ENCODE measurements around the gene PHLDB1. TPM values are rescaled to one million over a fixed set of nuclear protein-coding genes. Genes with fewer than 3 reads are reported as not detected.

Gene PHLDB1
- polyA plus RNA-seq, 1 donor (not counting 4 experiments of a cell fraction or from before 2014, with no cell fraction given), result 35.0 TPM

GRCh38 chr11:118639899-118640298 is 32.5 kb downstream of the PHLDB1 start:
- H3K9me3 ChIP-seq (ENCODE audit: control insufficient read depth, low read depth, low read length), result no peaks in the 10 kb centered on the region
- peaks cover 3% of the 10 kb centered on the region for H3K9me1 ChIP-seq (ENCODE audit: control insufficient read depth, extremely low read depth, insufficient read depth, low read length)
- H3K27me3 ChIP-seq (ENCODE audit: control insufficient read depth, extremely low read depth, insufficient read depth, low read length), result no peaks in the 10 kb centered on the region
- peaks cover 3% of the 10 kb centered on the region for H4K20me1 ChIP-seq (ENCODE audit: control insufficient read depth, extremely low read depth, insufficient read depth, low read length)
- H3K36me3 ChIP-seq (ENCODE audit: control insufficient read depth in 2 of 2, extremely low read depth in 1 of 2, insufficient read depth in 2 of 2, low read length in 2 of 2), result peaks cover 36 to 43% of the 10 kb centered on the region in 2 experiments
- TF ChIP-seq, protein P1, sequence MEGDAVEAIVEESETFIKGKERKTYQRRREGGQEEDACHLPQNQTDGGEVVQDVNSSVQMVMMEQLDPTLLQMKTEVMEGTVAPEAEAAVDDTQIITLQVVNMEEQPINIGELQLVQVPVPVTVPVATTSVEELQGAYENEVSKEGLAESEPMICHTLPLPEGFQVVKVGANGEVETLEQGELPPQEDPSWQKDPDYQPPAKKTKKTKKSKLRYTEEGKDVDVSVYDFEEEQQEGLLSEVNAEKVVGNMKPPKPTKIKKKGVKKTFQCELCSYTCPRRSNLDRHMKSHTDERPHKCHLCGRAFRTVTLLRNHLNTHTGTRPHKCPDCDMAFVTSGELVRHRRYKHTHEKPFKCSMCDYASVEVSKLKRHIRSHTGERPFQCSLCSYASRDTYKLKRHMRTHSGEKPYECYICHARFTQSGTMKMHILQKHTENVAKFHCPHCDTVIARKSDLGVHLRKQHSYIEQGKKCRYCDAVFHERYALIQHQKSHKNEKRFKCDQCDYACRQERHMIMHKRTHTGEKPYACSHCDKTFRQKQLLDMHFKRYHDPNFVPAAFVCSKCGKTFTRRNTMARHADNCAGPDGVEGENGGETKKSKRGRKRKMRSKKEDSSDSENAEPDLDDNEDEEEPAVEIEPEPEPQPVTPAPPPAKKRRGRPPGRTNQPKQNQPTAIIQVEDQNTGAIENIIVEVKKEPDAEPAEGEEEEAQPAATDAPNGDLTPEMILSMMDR (optimal IDR thresholded peaks at IDR 0.05 in 1 of 3, IDR thresholded peaks at IDR 0.05 in 1 of 3, conservative IDR thresholded peaks at IDR 0.05 in 1 of 3; ENCODE audit: extremely low read depth in 1 of 3, insufficient read depth in 2 of 3, low read length in 3 of 3), result no peak
- no peak for TF ChIP-seq EZH2 (IDR thresholded peaks at IDR 0.05; ENCODE audit: low read length)
- H3K27ac ChIP-seq (ENCODE audit: control insufficient read depth, insufficient read depth, low read length), result no peak overlapping the region
- FAIRE-seq, result no peak
- H3K79me2 ChIP-seq (ENCODE audit: control insufficient read depth, insufficient read depth, low read length), result no peaks in the 10 kb centered on the region
- H3K4me2 ChIP-seq (ENCODE audit: control insufficient read depth, extremely low read depth, insufficient read depth, low read depth, low read length), result no peak overlapping the region
- H3K4me1 ChIP-seq (ENCODE audit: control insufficient read depth, extremely low read depth, insufficient read depth, low read length), result peaks cover 13% of the 10 kb centered on the region
- dilution Hi-C loops (cut with MboI; ENCODE audit: extremely low pct_ligation_motif_present, low sequenced_read_pairs), result no loop called here
- H3K9ac ChIP-seq (ENCODE audit: control insufficient read depth, extremely low read depth, insufficient read depth, low read length), result no peak overlapping the region
- H2AFZ ChIP-seq (ENCODE audit: control insufficient read depth, low read length), result no peak overlapping the region
- no peak overlapping the region for H3K4me3 ChIP-seq (ENCODE audit: control insufficient read depth in 2 of 3, extremely low read depth in 1 of 3, insufficient read depth in 2 of 3, low read depth in 1 of 3, low read length in 3 of 3)
- DNase-seq (ENCODE audit: low read depth, low spot score), result no peak

GRCh38 chr11:118640332-118641154 is 33.1 kb downstream of the PHLDB1 start:
- Histone ChIP-seq H4K20me1 (ENCODE audit: control insufficient read depth, extremely low read depth, insufficient read depth, low read length) (no peaks in the 10 kb centered on the region), H3K27ac (ENCODE audit: control insufficient read depth, insufficient read depth, low read length) (no peak overlapping the region), H3K9ac (ENCODE audit: control insufficient read depth, extremely low read depth, insufficient read depth, low read length) (no peak overlapping the region), H3K79me2 (ENCODE audit: control insufficient read depth, insufficient read depth, low read length) (no peaks in the 10 kb centered on the region), H3K9me1 (ENCODE audit: control insufficient read depth, extremely low read depth, insufficient read depth, low read length) (peaks cover 3% of the 10 kb centered on the region), H3K4me3 (ENCODE audit: control insufficient read depth in 2 of 3, extremely low read depth in 1 of 3, insufficient read depth in 2 of 3, low read depth in 1 of 3, low read length in 3 of 3) (no peak overlapping the region), H3K27me3 (ENCODE audit: control insufficient read depth, extremely low read depth, insufficient read depth, low read length) (no peaks in the 10 kb centered on the region), H2AFZ (ENCODE audit: control insufficient read depth, low read length) (no peak overlapping the region), H3K4me2 (ENCODE audit: control insufficient read depth, extremely low read depth, insufficient read depth, low read depth, low read length) (no peak overlapping the region), H3K4me1 (ENCODE audit: control insufficient read depth, extremely low read depth, insufficient read depth, low read length) (peaks cover 13% of the 10 kb centered on the region), H3K36me3 (ENCODE audit: control insufficient read depth in 2 of 2, extremely low read depth in 1 of 2, insufficient read depth in 2 of 2, low read length in 2 of 2) (peaks cover 36 to 38% of the 10 kb centered on the region in 2 experiments), H3K9me3 (ENCODE audit: control insufficient read depth, low read depth, low read length) (no peaks in the 10 kb centered on the region)
- dilution Hi-C loops (cut with MboI; ENCODE audit: extremely low pct_ligation_motif_present, low sequenced_read_pairs), result no loop called here
- no peak for FAIRE-seq
- no peak for DNase-seq (ENCODE audit: low read depth, low spot score)
- TF ChIP-seq EZH2 (IDR thresholded peaks at IDR 0.05; ENCODE audit: low read length), result no peak
- TF ChIP-seq, protein P1 (optimal IDR thresholded peaks at IDR 0.05 in 1 of 3, IDR thresholded peaks at IDR 0.05 in 1 of 3, conservative IDR thresholded peaks at IDR 0.05 in 1 of 3; ENCODE audit: extremely low read depth in 1 of 3, insufficient read depth in 2 of 3, low read length in 3 of 3), result peak; percentile 61 to 68 (median 66)

Data from keratinocyte (primary cell).